Psoas muscle (tissue), 8 donors: ENCODE results near the gene RAB21. TPM values are rescaled to one million over a fixed set of nuclear protein-coding genes. Genes with fewer than 3 reads are reported as not detected.

Experiments
- ATAC-seq, 4 donors: fragments of 200-7000 bp; cut with Tn5 transposase; one replicate each; pipeline ENCODE4 v1.9.1; 2020; ENCODE audit warnings: moderate library complexity in 3 of 4, mild to moderate bottlenecking in 2 of 4
- DNase-seq, 2 donors: peaks; one replicate each; pipeline ENCODE4 v3.0.0-alpha.2; 2020
- H3K27ac ChIP-seq: fragments of 200-600 bp; one replicate; pipeline ENCODE4 v1.8.0; 2022
- H3K27me3 ChIP-seq, 3 donors: fragments of 200-600 bp in 1 of 3; one replicate each; pipeline versions ENCODE4 v1.6.1 to v1.8.0; 2013 to 2022; ENCODE audit warnings: low read length in 2 of 3, mild to moderate bottlenecking in 2 of 3, moderate library complexity in 1 of 3; ENCODE audit not compliant: insufficient read depth in 3 of 3
- H3K36me3 ChIP-seq, 2 donors: fragments of 200-600 bp in 1 of 2; one replicate each; pipeline versions ENCODE4 v1.6.1 to v1.8.0; 2013 to 2022; ENCODE audit warnings: low read depth in 1 of 2, mild to moderate bottlenecking in 1 of 2, moderate library complexity in 1 of 2; ENCODE audit not compliant: insufficient read depth in 1 of 2
- H3K4me1 ChIP-seq: fragments of 200-600 bp; one replicate; pipeline ENCODE4 v1.8.0; 2022
- H3K4me3 ChIP-seq: fragments of 200-600 bp; one replicate; pipeline ENCODE4 v1.8.0; 2022; ENCODE audit warnings: mild to moderate bottlenecking
- H3K9me3 ChIP-seq: fragments of 200-600 bp; one replicate; pipeline ENCODE4 v1.8.0; 2022
- CTCF ChIP-seq: fragments of 200-600 bp; IDR thresholded peaks from one replicate; pipeline ENCODE4 v1.8.0; 2022; ENCODE audit warnings: antibody characterized with exemption
- WGBS, 3 donors: extraction: QIAGEN DNeasy Blood & Tissue Kit; methylation state at CpG; one replicate each; pipeline versions ENCODE4 v1.1.6 to v1.1.7; 2013; 5-methylcytosine and 5-hydroxymethylcytosine counted together
- intact Hi-C, 2 donors: fragments of 100-400 bp; cut with DNase I; formaldehyde crosslinking; loops; one replicate each; pipeline versions ENCODE4 v1.11.0 to v1.14.2; 2022
- polyA plus RNA-seq, 3 donors: library from polyadenylated mRNA; stranded (reverse); fragments of 200-250 nt; gene quantifications; one replicate each; pipeline ENCODE4 v1.2.3, GENCODE V29; 2013
- total RNA-seq, 4 donors: library from RNA; stranded (reverse); fragmentation: NEBNext Ultra II Directional in 2 of 4; extraction: Animal tissue kit (Norgen Biotek cat#: 25700) in 2 of 4; gene quantifications; one replicate each; pipeline versions ENCODE4 v1.2.1 to v1.2.4, GENCODE V29; 2021 to 2023
- donor health status: healthy with polysubstance abuse.
- donor health status: DM: no; HTN: no; CAD: no; lungs with moderate emphysema.
- donor health status: Bipolar disorder and iron deficiency.
- donor health status: healthy.
- donor health status: DM: yes; HTN: yes; CAD: no.
- donor health status: DM: no; HTN: no; CAD: no.
- donor health status: DM: no; HTN: no; CAD: no.
- donor health status: DM: yes; HTN: yes; CAD: no.

RAB21 gene
- total and polyA plus RNA-seq, 7 donors = 23.7 to 180 (median 152) TPM

DNA sequence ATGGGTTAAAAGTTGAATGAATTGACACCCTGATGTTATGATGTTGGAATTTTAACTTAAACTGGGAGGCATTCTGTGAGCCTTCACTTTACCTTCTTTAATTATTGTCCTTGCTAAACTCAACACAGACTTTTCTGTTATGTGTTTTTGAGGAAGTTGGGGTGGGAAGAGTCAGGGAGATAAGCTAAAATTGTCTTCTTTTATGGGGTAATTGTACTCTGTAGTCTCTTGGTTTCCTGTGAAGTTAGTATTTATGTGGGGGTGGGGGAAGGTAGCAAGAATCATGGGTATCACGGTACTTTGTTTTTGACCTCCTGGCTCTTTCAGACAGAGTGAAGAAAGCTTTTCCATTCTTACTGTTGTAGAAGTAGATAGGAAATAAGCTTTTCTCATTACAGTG lies 32.9 kb downstream of the RAB21 start:
- Histone ChIP-seq H3K27ac (no peak overlapping the region), H3K9me3 (no peaks in the 10 kb centered on the region), H3K4me1 (no peaks in the 10 kb centered on the region), H3K36me3 (peaks cover 7 to 85% of the 10 kb centered on the region in 2 donors), H3K4me3 (no peak overlapping the region), H3K27me3 (no peaks in the 10 kb centered on the region)
- no peak for DNase-seq
- intact Hi-C loops = no loop called here
- ATAC-seq = no peak
- no peak for TF ChIP-seq CTCF
- WGBS, 3 donors = 72 to 78% (median 76%) methylated on average over 1 of the region's 1 CpG

DNA sequence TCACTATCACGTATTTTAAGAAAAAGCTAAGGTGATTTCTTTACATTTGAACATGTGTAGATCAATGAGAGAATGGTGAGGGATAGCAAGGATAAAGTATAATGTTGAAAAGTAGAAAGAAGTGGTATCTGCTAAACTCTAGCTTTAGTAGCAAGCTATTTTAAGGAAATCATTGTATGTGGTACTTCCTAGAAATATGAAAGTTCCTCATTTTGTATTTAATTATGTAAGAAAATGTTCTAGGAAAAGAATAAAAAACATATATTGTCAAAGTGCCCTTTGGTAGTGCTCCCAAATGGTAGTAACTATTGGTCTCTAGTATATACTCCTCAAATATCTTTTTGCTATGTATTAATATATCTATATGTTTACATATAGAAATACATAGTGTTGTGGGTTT lies 35.7 kb downstream of the RAB21 start:
- whole genome bisulfite sequencing, 3 donors = 0 to 93% (median 91%) methylated on average over 1 of the region's 1 CpG
- H3K27ac ChIP-seq = no peak overlapping the region
- TF ChIP-seq CTCF = no peak

DNA sequence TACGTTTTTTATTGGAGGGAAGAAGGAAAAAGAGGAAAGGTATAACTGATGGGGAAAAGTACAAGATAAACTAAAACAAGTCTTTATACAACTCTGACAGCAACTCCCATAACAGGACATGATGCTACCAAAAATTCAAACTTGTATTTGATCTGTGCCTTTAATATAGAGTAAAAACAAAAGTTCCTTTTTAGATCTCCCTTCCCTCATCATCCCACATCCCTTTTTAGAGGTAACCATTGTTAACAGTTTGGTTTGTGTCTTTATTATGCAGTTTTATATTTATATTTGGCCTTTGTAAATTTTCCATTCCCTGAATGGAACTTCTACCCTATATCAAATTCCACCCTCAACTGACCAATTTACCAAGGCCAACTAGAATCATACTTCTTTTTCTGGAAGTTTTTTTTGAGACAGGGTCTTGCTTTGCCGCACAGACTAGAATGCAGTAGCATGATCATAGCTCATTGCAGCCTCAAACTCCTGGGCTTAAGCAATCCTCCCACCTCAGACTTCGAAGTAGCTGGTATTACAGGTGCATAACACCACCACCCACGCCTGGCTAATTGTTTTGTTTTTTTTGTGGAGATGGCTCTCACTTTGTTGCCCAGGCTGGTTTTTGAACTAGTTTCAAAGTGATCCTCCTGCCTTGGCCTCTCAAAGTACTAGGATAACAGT lies 36.9 kb downstream of the RAB21 start:
- Histone ChIP-seq H3K27ac (no peak overlapping the region), H3K4me3 (no peak overlapping the region), H3K9me3 (no peaks in the 10 kb centered on the region), H3K4me1 (no peaks in the 10 kb centered on the region), H3K36me3 (peaks cover 3 to 45% of the 10 kb centered on the region in 2 donors), H3K27me3 (no peaks in the 10 kb centered on the region)
- ATAC-seq (no peak), DNase-seq (no peak)
- intact Hi-C loops = no loop called here
- no peak for TF ChIP-seq CTCF
- 79 to 90% (median 88%) methylated on average over 4 of the region's 4 CpGs for WGBS, 3 donors

More for the DNA sequence above, 35.7 kb downstream of the RAB21 start:
- H3K4me3 ChIP-seq = no peak overlapping the region
- peaks cover 6 to 58% of the 10 kb centered on the region in 2 donors for H3K36me3 ChIP-seq
- no peaks in the 10 kb centered on the region for H3K4me1 ChIP-seq
- DNase-seq = no peak
- ATAC-seq = no peak
- intact Hi-C loops = no loop called here
- no peaks in the 10 kb centered on the region for H3K27me3 ChIP-seq
- H3K9me3 ChIP-seq = no peaks in the 10 kb centered on the region

- TF ChIP-seq CTCF = no peak
- 93 to 97% (median 93%) methylated on average over 1 of the region's 1 CpG for WGBS, 3 donors
Observed at GRCh38 chr12:71792599-71792998, 37.9 kb downstream of the RAB21 start.

GRCh38 chr12:71795901-71796300 lies 41.2 kb downstream of the RAB21 start:
- 52 to 55% methylated on average over 1 of the region's 1 CpG; no CpG with 5 or more reads in 1 of the 3 donors for WGBS, 3 donors
- DNase-seq (no peak), ATAC-seq (no peak)
- no peak overlapping the region for H3K4me3 ChIP-seq
- H3K4me1 ChIP-seq = no peaks in the 10 kb centered on the region
- intact Hi-C loops = loop anchor here in 1 of 2 donors (5.0 kb wide), 1 partner anchor 41 kb away; the partner anchor contains the start of gene TBC1D15
- no peak for TF ChIP-seq CTCF
- no peak overlapping the region for H3K27ac ChIP-seq
- H3K27me3 ChIP-seq = no peaks in the 10 kb centered on the region
- H3K9me3 ChIP-seq = no peaks in the 10 kb centered on the region
- peaks cover 0 to 2% of the 10 kb centered on the region in 2 donors for H3K36me3 ChIP-seq

More at GRCh38 chr12:71792599-71792998, 37.9 kb downstream of the RAB21 start:
- Histone ChIP-seq H3K4me1 (no peaks in the 10 kb centered on the region), H3K27me3 (no peaks in the 10 kb centered on the region), H3K27ac (no peak overlapping the region), H3K4me3 (no peak overlapping the region), H3K9me3 (no peaks in the 10 kb centered on the region), H3K36me3 (peaks cover 0 to 35% of the 10 kb centered on the region in 2 donors)
- DNase-seq (no peak), ATAC-seq (no peak)
- intact Hi-C loops = no loop called here
